Fibroblast of skin of left biceps (primary cell): ENCODE results near the gene SDK2.

ENCODE experiments used
- DNase-seq, 2 experiments: peaks; one replicate each; pipeline ENCODE4 v3.0.0-alpha.2; 2013; ENCODE audit warnings: low read depth in 2 of 2

SDK2 gene

GRCh38 chr17:73555199-73555960, 88.9 kb downstream of the SDK2 start:
- no peak for DNase-seq

DNA sequence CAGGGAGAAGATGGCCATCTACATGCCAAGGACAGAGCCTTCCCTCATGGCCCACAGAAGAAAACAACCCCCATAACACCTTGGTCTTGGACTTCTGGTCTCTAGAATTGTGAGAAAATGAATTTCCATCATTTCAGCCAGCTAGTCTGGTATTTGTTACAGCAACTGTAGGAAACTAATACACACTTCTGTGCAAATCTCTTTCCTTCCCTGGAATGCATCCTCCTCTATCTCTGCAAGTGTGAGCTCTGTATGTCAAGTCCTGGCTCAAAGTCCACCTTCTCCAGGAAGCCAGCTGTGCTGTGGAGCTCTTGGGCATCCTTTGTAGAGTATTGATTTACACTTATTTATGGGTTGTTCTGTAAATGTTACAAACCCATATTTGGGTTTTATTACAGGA, 89.7 kb downstream of the SDK2 start:
- DNase-seq, result no peak

DNA sequence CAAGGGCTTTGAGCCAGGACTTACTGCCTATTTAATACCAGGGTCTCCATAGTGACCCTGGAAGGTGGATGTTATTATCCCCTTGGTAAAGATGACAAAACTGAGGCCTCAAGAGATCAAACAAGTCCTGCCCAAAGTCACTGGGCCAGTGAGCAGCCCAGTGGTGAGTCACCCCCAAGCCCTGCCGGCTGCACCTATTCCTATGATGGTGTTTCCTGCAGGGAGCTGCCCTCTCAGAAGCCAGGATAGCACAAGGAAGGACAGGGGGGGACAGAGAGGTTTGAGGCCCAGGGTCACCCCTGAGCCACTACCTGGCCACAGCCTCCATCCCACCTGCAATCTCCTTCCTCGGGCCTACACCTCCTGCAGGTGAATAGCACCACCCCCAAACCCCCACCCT, 90.9 kb downstream of the SDK2 start:
- DNase-seq, result no peak

- DNase-seq, result no peak
Measured at GRCh38 chr17:73552300-73553048, 91.8 kb downstream of the SDK2 start.

- peak in 1 of 2 experiments; percentile 2 for DNase-seq
Measured at GRCh38 chr17:73551759-73552158, 92.5 kb downstream of the SDK2 start.

DNA sequence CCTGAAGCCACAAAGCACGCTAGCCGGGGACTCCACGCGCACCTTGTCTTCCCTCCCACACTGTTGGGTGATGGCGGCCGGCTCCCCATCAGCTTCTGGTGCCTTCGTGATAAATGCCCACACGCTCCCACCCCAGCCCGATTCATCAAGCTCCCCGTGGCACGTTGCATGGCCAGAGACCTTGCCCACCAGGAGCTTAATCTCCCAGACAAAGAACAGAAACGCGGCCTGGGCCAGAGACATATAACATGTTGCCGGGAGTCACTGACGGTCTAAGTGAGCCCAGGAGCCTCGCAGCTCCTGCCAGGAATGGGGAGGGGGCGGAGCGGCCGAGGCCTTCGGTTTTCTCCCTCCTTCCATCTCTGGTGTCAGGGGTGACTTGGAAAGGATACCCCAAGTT, 93.1 kb downstream of the SDK2 start:
- no peak for DNase-seq

- no peak for DNase-seq
Measured at GRCh38 chr17:73550556-73550955, 93.7 kb downstream of the SDK2 start.

DNA sequence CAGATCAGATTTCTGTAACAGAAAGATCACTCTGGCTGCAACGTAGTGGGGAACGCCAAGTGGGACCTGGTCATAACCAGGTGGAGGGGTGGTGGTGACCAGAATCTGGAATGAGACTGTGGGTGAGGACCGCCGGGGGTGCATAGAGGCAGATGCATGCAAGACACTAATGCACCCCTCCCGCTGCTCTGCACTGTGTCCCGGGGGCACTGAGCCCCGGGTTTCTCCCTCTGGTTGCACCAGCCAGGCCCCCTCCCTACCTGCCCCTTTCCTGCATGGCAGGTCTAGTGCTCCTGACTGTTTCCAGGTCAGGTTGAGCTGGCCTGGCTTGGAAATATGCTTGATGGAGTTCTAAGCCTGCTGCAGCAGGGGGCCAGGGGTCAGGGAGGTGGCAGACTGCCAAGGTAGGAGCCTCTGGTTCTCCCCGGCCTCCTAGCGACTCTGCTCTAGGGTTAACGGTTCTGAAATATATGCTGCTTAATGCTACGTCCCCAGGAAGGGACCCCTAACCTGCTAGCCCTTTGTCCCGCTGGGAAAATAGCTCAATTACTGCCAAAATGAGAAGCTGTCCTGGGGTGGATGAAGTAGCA, 94.3 kb downstream of the SDK2 start:
- DNase-seq, result no peak

GRCh38 chr17:73548620-73549311, 95.5 kb downstream of the SDK2 start:
- DNase-seq, result no peak

- no peak for DNase-seq
Measured at GRCh38 chr17:73547790-73548189, 96.5 kb downstream of the SDK2 start.

DNA sequence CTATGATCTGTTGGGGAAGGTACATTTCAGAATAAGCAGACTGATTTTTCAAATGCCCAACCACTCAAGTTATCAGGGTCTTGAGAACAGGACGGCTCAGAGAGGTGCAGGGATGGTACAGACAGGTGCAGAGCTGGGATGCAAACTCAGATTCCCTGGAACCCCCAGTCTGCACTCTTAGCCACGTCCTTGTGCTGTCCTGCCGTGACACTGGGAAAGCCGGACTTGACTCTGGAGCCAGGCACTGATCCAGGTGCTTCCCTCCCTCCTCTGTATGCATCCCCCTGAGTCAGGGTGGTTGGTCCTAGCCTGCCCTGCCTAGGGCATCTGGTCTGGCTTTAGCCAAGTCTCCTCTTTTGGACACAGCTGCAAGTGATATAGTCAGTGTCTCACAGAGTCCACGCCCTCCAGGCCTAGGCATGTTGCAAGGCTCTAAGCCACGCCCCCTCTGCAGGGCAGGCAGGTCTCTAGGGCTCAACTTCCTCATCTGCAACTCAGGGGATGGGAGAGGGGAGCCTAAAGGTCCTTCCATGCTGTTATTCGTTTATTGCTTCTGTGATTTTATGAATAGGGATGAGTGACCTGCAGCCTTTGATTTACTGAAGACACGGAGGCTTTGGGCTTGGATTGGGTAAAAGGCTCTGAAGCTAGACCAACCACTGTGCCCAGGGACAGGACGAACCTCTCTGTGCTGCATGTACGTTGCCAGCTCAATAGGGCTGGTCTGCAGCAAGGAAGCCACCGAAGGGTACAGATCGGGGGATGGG, 97.3 kb downstream of the SDK2 start:
- no peak for DNase-seq

DNA sequence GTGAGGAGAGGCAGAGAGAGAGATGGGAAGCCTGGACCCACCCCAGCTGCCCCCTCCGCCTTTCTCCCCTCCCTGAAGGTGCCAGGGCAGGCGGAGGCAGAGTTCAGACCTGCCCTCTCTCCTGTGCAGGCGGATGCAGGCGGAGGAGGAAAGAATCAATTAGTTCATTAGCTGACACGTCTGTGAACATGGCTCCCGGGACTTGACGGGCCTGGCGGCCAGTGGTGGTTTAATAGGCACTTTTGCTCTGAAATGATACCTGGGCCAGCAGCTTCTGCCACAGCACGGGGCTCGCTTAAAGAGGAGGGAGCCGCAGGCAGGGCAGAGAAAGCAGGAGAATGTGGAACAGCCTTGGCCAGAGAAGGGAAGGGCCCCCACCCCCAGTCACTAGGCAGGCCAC, 98.1 kb downstream of the SDK2 start:
- DNase-seq, result no peak

GRCh38 chr17:73545109-73546032, 98.9 kb downstream of the SDK2 start:
- DNase-seq, result no peak

DNA sequence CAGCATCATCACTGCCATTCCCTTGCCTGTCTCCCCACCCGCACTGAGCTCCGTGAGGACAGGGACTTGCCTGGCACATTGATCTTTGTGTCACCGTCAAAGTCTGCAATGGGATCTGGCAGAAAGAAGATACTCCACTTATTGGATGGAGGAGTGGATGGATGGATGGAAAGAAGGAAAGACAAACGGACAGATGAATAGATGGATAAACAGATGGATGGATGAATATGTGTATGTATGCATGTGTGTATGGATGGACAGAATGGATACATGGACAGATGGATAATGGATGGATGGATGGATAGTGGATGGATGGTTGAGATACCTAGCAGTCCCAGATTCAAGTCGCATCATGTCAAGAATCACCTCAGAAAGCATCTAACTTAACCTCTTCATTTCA, 99.9 kb downstream of the SDK2 start:
- DNase-seq, result no peak

- DNase-seq, result no peak
Measured at GRCh38 chr17:73542323-73542722, 101.9 kb downstream of the SDK2 start.

GRCh38 chr17:73541561-73541981, 102.7 kb downstream of the SDK2 start:
- DNase-seq, result no peak

DNA sequence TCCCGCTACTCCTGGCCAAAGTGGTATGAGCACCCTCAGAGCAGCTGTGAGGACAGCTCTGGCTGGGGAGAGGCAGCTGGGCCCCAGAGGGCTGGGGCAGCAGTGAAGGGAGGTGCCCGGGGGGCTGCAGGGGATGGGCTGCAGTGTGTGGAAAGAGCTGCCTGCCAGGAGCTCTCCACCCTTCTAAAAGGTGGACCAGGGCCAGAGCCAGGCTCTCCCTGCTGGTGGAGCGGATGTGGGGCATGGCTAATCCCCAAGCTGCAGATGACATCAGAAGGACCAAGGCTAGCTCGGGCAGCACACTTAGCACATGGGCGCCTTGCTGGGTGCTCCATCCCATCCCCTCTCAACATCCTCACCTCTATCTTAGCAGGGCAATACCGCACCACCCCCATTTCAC, 103.1 kb downstream of the SDK2 start:
- DNase-seq, result no peak

- DNase-seq, result no peak
Measured at GRCh38 chr17:73539166-73539565, 105.1 kb downstream of the SDK2 start.

- DNase-seq, result no peak
Measured at GRCh38 chr17:73538445-73538844, 105.8 kb downstream of the SDK2 start.
